ENCODE measurements around the gene SULT2B1.

DNA sequence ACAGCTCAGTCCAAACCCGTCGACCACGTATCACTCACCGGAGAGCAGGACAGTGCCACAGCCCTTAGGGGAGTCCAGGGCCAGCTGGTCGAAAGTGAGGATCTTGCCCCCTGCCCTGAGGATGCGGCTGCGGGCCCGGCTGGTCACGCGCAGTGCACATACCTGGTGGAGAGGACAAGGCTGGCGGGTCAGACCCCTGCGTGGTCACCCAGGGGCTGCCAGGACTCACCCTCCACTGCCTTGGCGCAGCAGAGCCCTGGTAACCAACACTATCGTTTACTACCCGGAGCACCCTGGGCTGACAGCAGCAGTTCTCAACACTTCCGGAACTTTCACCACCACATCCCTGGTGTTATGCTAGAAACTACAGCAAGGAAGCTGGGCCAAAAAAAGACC lies 64.1 kb downstream of the SULT2B1 start:
- no peak for TF ChIP-seq CHD2 (IDR thresholded peaks at IDR 0.05; ENCODE audit: low read length, partially characterized antibody)
- TF ChIP-seq, protein P1, sequence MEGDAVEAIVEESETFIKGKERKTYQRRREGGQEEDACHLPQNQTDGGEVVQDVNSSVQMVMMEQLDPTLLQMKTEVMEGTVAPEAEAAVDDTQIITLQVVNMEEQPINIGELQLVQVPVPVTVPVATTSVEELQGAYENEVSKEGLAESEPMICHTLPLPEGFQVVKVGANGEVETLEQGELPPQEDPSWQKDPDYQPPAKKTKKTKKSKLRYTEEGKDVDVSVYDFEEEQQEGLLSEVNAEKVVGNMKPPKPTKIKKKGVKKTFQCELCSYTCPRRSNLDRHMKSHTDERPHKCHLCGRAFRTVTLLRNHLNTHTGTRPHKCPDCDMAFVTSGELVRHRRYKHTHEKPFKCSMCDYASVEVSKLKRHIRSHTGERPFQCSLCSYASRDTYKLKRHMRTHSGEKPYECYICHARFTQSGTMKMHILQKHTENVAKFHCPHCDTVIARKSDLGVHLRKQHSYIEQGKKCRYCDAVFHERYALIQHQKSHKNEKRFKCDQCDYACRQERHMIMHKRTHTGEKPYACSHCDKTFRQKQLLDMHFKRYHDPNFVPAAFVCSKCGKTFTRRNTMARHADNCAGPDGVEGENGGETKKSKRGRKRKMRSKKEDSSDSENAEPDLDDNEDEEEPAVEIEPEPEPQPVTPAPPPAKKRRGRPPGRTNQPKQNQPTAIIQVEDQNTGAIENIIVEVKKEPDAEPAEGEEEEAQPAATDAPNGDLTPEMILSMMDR (IDR thresholded peaks at IDR 0.05) = no peak
- no peak for TF ChIP-seq POLR2A (IDR thresholded peaks at IDR 0.05; ENCODE audit: low read length)
- TF ChIP-seq BHLHE40 (IDR thresholded peaks at IDR 0.05; ENCODE audit: low read depth, low read length) = no peak
- TF ChIP-seq KDM1A (IDR thresholded peaks at IDR 0.05; ENCODE audit: low read depth) = no peak
- TF ChIP-seq CEBPB (IDR thresholded peaks at IDR 0.05) = no peak
- no peak for TF ChIP-seq RARB (CRISPR knock-in tag; IDR thresholded peaks at IDR 0.05)
- no peak for TF ChIP-seq RCOR1 (IDR thresholded peaks at IDR 0.05; ENCODE audit: low read depth, low read length)
- TF ChIP-seq NPAS2 (CRISPR knock-in tag; IDR thresholded peaks at IDR 0.05; ENCODE audit: borderline replicate concordance) = no peak
- TF ChIP-seq SREBF2 (IDR thresholded peaks at IDR 0.05) = no peak
- no peak for TF ChIP-seq JUNB (IDR thresholded peaks at IDR 0.05)

Measured in A549 (cell line).